ENCODE data around the gene DNAJC11. TPM values are rescaled to one million over a fixed set of nuclear protein-coding genes. Genes with fewer than 3 reads are reported as not detected.

Gene DNAJC11
- total RNA-seq, 1 experiment from 2014 or later, result 41.1 TPM

- DNase-seq (ENCODE audit: extremely low read depth, low read depth), result no peak
Observed at GRCh38 chr1:6628971-6629479, 72.6 kb downstream of the DNAJC11 start.

- DNase-seq (ENCODE audit: extremely low read depth, low read depth), result no peak
Observed at GRCh38 chr1:6627841-6628545, 73.6 kb downstream of the DNAJC11 start.

GRCh38 chr1:6627031-6627430 is 74.6 kb downstream of the DNAJC11 start:
- DNase-seq (ENCODE audit: extremely low read depth, low read depth), result no peak

GRCh38 chr1:6625584-6626149 is 75.9 kb downstream of the DNAJC11 start:
- no peak for DNase-seq (ENCODE audit: extremely low read depth, low read depth)

GRCh38 chr1:6624710-6625583 is 76.7 kb downstream of the DNAJC11 start, which contains the start of gene THAP3:
Gene THAP3, plus strand, starts transcription at chr1:6624868. Its CDS starts 351 bp downstream, at chr1:6625219.
- peak; percentile 68 for DNase-seq (ENCODE audit: extremely low read depth, low read depth)

- no peak for DNase-seq (ENCODE audit: extremely low read depth, low read depth)
Observed at GRCh38 chr1:6623269-6623965, 78.2 kb downstream of the DNAJC11 start.

GRCh38 chr1:6622396-6623152 is 79.0 kb downstream of the DNAJC11 start:
- no peak for DNase-seq (ENCODE audit: extremely low read depth, low read depth)

- DNase-seq (ENCODE audit: extremely low read depth, low read depth), result no peak
Observed at GRCh38 chr1:6621429-6622391, 79.9 kb downstream of the DNAJC11 start.

GRCh38 chr1:6619045-6619444 is 82.6 kb downstream of the DNAJC11 start:
- DNase-seq (ENCODE audit: extremely low read depth, low read depth), result no peak

GRCh38 chr1:6614929-6615785 is 86.5 kb downstream of the DNAJC11 start:
- no peak for DNase-seq (ENCODE audit: extremely low read depth, low read depth)

- DNase-seq (ENCODE audit: extremely low read depth, low read depth), result no peak
Observed at GRCh38 chr1:6614019-6614928, 87.3 kb downstream of the DNAJC11 start.

GRCh38 chr1:6613361-6614018 is 88.1 kb downstream of the DNAJC11 start, which contains the start of gene PHF13:
Gene PHF13, plus strand, starts transcription at chr1:6613731. Its CDS starts 336 bp downstream, at chr1:6614067.
- DNase-seq (ENCODE audit: extremely low read depth, low read depth), result peak; percentile 97

- no peak for DNase-seq (ENCODE audit: extremely low read depth, low read depth)
Observed at GRCh38 chr1:6612641-6613360, 88.8 kb downstream of the DNAJC11 start.

- no peak for DNase-seq (ENCODE audit: extremely low read depth, low read depth)
Observed at GRCh38 chr1:6603915-6604558, 97.6 kb downstream of the DNAJC11 start.
